DMS53 (cell line): Measurements from ENCODE around the gene KCTD21.
A peak's percentile ranks its signal among the peaks of the same experiment; 100 is the strongest.

Source experiments
- DNase-seq: peaks from one replicate; lab custom pipeline; 2025; lab: John Stamatoyannopoulos, UW

KCTD21 gene

DNA sequence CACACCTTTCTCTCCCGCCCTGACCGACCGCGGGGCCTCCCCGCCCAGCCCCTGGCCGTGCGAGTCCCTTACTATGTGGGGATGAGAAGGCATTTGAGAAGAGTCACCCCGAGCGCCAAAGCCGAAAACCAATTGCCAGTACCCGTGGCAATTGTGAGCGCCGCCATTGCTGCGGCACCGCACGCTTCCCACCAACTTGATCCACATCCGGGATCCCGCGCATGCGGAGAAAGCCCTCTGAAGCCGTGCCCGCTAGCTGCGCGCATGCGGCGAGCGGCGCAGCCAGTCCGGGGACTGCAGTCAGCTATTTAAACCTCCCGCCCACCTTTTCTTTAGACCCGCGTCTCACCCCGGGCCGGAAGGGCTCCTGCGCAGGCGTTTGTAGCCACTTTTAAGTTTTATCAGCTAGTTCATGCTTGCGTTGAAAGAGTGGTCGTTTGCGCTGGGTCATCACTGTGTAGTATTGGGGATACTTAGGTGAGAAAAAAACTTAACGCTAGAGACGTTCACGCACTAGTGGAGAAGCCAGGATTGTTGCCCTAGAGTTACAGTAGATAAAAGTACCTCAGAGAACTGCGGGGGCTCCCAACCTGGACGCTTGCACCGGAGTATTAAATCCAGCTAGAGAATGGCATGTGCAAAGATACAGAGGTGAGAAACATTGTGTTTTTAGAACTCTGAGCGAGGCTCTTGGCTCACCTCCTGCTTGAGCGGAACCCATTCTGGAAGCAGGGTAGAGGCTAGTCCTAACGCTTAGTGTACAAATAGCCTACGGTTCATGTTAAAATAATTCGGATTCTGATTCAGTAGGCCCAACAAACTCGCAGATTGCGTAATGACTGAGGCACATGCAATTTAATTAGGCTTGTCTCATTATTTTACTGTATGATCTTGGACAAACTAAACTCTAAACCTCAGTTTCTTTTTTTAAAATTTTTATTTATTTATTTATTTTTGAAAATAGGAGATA, 48.7 kb downstream of the KCTD21 start, which contains the start of gene ALG8:
Gene ALG8, minus strand, starts transcription at position 205 of the 970 bp plus-strand sequence. Its CDS starts 38 bp downstream, at position 167.
- peak; percentile 100 for DNase-seq

DNA sequence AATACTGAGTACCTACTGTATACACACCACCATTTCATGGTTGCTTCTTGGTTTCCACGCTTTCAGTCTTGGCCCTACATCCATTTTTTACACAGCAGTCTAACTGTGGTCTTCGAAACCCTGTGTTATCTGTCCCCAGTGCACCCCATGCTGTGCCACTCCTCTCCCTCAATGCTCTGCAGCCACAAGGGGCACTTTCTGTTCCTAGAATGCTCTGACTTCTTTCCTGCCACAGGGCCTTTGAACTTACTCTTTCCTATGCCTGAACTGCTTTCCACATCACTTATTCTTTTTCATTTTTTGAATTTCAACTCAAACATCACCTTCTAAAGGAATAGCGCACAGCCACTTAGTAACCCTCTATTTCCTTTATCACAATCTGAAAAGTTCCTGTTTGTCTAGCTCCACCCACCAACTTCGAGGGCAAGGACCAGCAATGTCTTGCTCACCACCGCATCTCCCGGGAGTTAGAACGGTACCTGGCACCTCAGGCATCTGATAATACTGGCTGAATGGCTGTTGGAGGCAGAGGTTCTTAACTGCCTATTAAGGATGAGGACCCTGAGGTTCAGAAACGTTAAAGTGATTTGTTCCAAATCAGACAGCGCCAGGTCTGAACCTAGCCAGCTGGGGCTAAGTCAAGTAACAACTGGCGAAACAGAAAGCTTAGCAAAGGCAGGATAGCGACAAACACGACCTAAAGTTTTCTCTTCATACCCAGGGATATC, 49.6 kb downstream of the KCTD21 start:
- peak; percentile 79 for DNase-seq

DNA sequence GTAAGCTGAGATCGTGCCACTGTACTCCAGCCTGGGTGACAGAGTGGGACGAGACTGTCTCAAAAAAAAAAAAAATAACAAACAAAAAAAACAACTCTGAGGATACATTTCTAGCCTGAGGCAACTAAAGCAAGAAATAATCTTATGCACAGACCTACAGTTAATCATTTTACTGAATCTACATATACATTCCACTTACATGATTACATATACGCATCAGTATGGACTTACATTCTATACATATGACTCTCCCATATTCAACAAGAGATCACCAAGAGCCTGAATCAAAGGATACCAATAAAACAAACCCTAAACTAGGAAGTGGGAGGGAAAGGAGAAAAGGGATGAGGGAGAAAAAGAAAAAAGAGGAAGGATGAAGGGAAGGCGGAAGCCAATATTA, 50.1 kb downstream of the KCTD21 start:
- DNase-seq = no peak

DNA sequence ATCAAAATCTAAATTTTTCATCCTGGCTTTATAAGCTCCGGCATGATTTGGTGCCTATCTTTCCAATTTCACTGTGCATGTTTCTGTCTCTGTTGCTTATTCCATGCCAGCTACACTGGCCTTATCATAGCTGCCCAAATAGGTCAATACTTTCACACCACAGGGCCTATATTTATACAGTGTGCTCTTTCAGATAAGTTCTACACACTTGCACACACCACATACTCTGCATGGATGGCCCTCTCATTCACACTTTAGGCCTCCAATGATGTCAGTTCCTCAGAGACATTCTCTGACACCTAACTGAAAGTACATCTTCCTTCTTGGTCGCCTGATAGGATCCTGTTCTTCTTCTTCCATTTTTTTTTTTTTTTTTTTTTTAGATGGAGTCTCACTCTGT, 56.0 kb downstream of the KCTD21 start:
- no peak for DNase-seq

DNA sequence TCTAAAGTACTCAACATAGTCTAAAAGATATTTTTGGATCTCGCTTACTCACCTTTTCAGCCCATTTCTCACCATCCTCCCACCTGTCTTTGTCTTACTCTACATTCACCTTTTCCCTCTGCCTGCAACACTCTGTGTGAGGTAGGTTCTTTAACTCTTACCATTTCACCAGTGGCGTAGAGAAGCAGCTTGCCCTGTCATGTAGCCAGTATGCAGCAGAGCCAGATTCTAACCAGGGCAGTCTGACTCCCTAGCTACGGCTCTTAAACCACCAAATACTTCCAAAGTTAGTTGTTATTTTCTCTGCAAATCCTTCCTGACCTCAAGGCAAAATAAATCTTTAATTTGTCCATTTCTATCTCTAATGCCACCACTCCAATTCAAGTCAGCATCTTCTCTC, 56.5 kb downstream of the KCTD21 start:
- DNase-seq = no peak

DNA sequence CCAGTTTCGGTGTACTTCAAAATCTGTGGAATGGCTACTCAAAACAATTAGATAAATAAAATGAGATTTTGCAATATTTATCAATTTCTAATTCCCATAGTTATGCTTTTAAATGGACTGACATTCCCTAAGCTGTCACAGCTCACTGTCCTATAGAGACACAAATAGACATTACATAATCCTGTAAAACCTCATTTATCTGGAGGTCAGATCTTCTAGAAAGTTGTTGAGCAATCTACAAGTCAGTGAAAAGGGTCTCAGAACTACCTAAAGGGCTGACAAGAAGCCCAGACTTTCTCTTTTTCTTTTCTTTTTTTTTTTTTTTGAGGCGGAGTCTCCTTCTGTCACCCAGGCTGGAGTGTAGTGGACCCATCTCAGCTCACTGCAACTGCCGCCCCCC, 61.0 kb downstream of the KCTD21 start:
- no peak for DNase-seq
